KOPT-K1 (cell line): ENCODE measurements around the gene SIK3.

ENCODE experiments used
- H3K27ac ChIP-seq: fragments of 200-600 bp; sonication (generic); 2 replicates; pipeline ENCODE4 v1.5.1; 2016; ENCODE audit warnings: antibody characterized with exemption, mild to moderate bottlenecking, low read depth, low read length; ENCODE audit not compliant: poor library complexity, severe bottlenecking
- H3K36me3 ChIP-seq: fragments of 200-600 bp; sonication (generic); 2 replicates; pipeline ENCODE4 v1.5.1; 2017; ENCODE audit warnings: antibody characterized with exemption, mild to moderate bottlenecking, low read length, moderate library complexity; ENCODE audit not compliant: insufficient read depth
- H3K9me3 ChIP-seq: fragments of 200-600 bp; sonication (generic); 2 replicates; pipeline ENCODE4 v1.5.1; 2017; ENCODE audit warnings: antibody characterized with exemption, low read length, mild to moderate bottlenecking; ENCODE audit not compliant: insufficient read depth, poor library complexity, severe bottlenecking

The SIK3 gene

DNA sequence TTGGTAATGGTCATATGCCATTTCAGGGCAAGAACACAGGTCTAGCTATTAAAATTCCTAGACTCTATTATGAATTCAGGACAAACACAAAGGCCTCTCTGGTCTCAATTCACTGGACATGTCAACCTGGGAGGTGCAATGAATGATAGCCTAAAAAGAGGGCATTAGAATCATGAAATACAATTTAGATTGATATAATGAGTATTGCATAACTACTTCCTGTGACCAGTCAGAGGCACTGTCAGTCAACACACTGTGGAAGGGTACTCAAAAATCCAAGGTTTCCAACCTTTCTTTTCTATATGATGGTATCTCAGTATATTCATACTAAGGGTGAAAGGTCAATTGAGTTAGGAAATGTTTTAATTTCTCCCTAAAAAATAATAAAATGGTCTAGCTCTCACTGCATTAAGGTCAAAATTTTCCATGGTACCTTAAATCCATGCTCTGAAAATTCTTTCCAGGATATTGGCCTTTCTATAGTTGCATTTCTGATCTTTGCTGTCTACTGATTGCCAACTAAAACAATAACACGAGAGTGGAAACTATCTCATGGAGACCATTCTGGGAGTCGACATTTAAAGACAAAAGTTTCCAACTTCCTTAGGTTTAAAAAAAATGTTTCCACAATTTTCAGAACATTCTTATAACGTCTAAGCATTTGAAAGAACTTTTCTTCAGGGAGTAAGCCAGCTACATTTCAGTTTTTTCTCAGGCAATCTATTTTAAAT is 179.1 kb downstream of the SIK3 start:
- no peak overlapping the region for H3K27ac ChIP-seq

GRCh38 chr11:116917632-116918031 is 180.6 kb downstream of the SIK3 start:
- Histone ChIP-seq H3K9me3 (no peaks in the 10 kb centered on the region), H3K36me3 (no peaks in the 10 kb centered on the region), H3K27ac (no peak overlapping the region)

More for the DNA sequence above, 179.1 kb downstream of the SIK3 start:
- Histone ChIP-seq H3K9me3 (no peaks in the 10 kb centered on the region), H3K36me3 (no peaks in the 10 kb centered on the region)

GRCh38 chr11:116916886-116917285 is 181.3 kb downstream of the SIK3 start:
- H3K27ac ChIP-seq, result no peak overlapping the region
- H3K9me3 ChIP-seq, result no peaks in the 10 kb centered on the region
- no peaks in the 10 kb centered on the region for H3K36me3 ChIP-seq

DNA sequence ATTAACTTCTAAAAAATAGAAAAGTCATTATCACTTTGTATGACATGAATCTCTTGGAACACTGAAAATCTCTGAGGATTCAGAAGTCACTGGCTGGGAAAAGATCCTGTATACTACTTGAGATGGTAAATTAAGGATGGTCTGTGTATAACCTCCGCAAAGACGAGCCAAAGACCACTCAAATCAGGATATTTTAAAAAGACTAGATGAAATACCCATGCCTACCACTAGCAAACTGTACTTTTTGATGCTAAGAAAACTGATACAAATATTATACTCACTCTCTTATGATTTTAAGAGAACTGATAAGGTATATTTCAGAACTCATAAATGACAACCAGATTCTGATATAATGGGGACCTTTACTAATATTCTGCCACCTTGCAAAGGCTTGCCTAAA is 182.2 kb downstream of the SIK3 start:
- no peaks in the 10 kb centered on the region for H3K36me3 ChIP-seq
- no peak overlapping the region for H3K27ac ChIP-seq
- no peaks in the 10 kb centered on the region for H3K9me3 ChIP-seq

DNA sequence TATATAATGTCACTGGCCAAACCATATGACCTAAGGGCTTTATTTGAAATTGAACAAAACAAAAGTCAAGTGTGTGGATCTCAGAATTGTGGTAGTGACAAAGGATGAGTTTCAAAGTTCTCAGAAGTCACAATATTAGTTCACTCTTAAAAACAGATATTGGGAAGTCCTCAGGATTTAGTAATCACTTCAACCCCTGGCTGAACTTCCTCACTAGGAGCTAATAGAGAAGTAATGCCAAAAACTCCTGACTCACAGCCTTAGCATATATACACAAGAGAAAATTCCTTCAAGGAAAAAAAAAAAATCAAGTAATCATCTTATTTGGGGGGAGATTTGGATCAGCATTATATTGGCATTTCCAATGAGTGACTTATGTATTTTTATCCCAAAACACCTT is 185.2 kb downstream of the SIK3 start:
- Histone ChIP-seq H3K27ac (no peak overlapping the region), H3K36me3 (no peaks in the 10 kb centered on the region), H3K9me3 (no peaks in the 10 kb centered on the region)

GRCh38 chr11:116911976-116912734 is 186.1 kb downstream of the SIK3 start:
- no peak overlapping the region for H3K27ac ChIP-seq
- no peaks in the 10 kb centered on the region for H3K9me3 ChIP-seq
- H3K36me3 ChIP-seq, result no peaks in the 10 kb centered on the region

GRCh38 chr11:116910847-116911246 is 187.4 kb downstream of the SIK3 start:
- Histone ChIP-seq H3K9me3 (no peaks in the 10 kb centered on the region), H3K27ac (no peak overlapping the region), H3K36me3 (no peaks in the 10 kb centered on the region)

GRCh38 chr11:116910378-116910777 is 187.8 kb downstream of the SIK3 start:
- Histone ChIP-seq H3K36me3 (no peaks in the 10 kb centered on the region), H3K9me3 (no peaks in the 10 kb centered on the region), H3K27ac (no peak overlapping the region)

- Histone ChIP-seq H3K27ac (no peak overlapping the region), H3K36me3 (no peaks in the 10 kb centered on the region), H3K9me3 (no peaks in the 10 kb centered on the region)
Measured at GRCh38 chr11:116909245-116909644, 189.0 kb downstream of the SIK3 start.

GRCh38 chr11:116906479-116906878 is 191.7 kb downstream of the SIK3 start:
- Histone ChIP-seq H3K9me3 (no peaks in the 10 kb centered on the region), H3K36me3 (no peaks in the 10 kb centered on the region)

DNA sequence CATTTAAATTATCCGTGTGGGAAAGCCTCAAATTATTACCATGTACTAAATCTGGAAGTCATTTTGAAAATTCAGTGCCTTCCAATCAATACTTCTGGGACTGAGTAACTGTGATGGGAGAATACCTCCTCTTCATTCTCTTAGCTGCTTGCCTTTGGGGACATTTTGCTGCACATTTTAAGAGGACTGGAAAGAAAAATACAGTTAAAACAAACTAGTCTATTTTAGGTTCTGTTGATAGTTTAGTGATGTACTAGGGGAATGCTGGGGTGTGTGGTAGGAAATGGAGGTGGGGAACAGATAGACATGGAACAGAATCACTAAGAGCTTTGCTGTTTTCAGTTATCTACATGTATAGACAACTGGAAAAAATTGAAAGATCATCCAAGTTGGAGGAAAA is 195.1 kb downstream of the SIK3 start:
- Histone ChIP-seq H3K27ac (no peak overlapping the region), H3K9me3 (peaks cover 6% of the 10 kb centered on the region), H3K36me3 (0 out of 2 replicates have a peak, but pooled peaks cover 4% of the 10 kb centered on the region)

More at GRCh38 chr11:116906479-116906878, 191.7 kb downstream of the SIK3 start:
- no peak overlapping the region for H3K27ac ChIP-seq

- H3K27ac ChIP-seq, result peak overlapping the region; percentile 41
- H3K36me3 ChIP-seq, result peaks cover 4% of the 10 kb centered on the region; the same call in 1 of the 2 replicates
- H3K9me3 ChIP-seq, result peaks cover 6% of the 10 kb centered on the region
Measured at GRCh38 chr11:116901964-116902688, 196.1 kb downstream of the SIK3 start.

GRCh38 chr11:116901211-116901610 is 197.0 kb downstream of the SIK3 start:
- peaks cover 6% of the 10 kb centered on the region for H3K9me3 ChIP-seq
- H3K36me3 ChIP-seq, result peaks cover 10% of the 10 kb centered on the region; the same call in 1 of the 2 replicates
- H3K27ac ChIP-seq, result no peak overlapping the region

DNA sequence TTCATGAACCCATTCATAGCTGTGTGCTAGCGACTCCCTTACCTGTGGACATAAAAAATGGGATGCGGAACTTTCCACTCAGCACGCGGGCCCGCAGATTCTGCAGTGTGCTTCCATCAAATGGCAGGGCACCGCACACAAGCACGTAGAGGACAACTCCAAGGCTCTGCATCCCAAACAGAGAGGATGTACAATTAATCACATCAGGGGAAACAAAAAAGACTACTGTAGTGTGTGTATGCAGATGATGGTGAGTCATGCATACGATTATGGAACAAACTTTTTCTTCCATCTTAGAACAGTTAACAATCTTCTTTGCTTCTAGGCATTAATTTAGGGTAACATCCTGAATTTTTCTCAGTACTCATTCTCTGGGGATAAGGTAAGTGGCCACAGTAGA is 202.0 kb downstream of the SIK3 start:
- H3K9me3 ChIP-seq, result peaks cover 6% of the 10 kb centered on the region
- no peak overlapping the region for H3K27ac ChIP-seq
- peaks cover 43% of the 10 kb centered on the region; the same call in 1 of the 2 replicates for H3K36me3 ChIP-seq
